Hippocampal formation (tissue), 2 donors: ENCODE measurements around the gene MCTP2.
"Not testable (repeated sequence)": the region's sequence is repeated elsewhere in the genome, so short reads cannot be mapped to it uniquely, and the experiment has no call there.

Experiments used
- DNase-seq, 2 donors: peaks; one replicate each; lab custom pipeline; 2025; lab: John Stamatoyannopoulos, UW

Gene MCTP2

DNA sequence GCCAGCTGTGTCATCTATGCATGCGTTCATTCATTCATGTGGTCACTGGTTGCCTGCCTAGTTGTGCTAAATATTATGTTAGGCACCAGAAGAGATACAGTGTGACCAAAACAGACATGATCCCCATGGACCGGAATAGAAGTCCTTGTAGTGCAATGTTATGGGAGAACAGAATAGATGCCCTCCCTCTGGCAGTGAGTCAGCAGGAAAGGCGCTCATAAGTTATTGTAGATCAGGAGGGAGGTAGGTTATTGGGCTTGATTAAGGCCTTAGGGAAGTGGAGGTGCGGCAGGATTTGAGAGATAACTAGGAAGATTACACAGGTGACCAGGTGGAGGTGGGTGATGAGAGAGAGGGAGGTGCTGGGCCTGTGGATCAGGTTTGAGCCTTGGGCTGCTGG lies 5.2 kb downstream of the MCTP2 start:
- DNase-seq, result no peak

DNA sequence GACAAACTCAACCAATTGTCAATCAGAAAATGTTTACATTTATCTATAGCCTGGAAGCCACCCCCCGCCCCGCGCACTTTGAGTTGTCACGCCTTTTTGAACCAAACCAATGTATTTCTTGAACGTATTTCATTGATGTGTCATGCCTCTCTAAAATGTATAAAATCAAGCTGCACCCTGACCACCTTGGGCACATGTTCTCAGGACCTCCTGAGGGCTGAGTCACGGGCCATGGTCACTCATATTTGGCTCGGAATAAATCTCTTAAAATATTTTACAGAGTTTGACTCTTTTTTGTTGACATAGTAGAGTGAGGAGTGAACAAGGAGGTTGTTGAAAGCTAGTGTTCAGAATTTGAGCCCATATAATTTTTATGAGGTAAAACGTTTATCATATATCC lies 6.5 kb downstream of the MCTP2 start:
- DNase-seq, result no peak

DNA sequence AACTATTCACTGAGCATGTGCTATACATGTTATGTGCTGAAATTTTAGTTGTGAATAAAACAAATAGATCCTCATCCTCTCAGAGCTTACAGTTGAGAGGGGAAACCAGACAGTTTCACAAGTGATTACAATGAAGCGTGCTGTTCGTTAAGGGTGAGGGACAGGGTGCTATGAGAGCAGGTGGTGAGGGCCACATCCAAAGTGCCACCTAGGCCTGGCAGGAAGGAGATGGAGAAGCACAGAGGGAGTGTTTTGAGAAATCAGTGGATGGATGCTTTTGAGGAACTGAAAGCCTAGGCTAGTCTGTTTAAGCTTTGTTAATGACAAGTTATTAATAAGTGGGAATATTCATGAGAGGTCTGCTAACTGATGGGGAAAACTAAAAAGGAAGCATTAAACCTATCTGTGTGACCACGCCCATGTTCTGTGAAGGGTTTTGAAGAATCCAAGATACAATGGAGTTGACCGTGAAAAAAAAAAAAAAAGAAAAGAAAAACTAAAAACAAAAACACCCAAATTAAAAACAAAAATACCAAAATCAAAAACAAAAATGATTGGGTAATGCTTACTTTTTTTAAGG lies 7.3 kb downstream of the MCTP2 start:
- no peak for DNase-seq

DNA sequence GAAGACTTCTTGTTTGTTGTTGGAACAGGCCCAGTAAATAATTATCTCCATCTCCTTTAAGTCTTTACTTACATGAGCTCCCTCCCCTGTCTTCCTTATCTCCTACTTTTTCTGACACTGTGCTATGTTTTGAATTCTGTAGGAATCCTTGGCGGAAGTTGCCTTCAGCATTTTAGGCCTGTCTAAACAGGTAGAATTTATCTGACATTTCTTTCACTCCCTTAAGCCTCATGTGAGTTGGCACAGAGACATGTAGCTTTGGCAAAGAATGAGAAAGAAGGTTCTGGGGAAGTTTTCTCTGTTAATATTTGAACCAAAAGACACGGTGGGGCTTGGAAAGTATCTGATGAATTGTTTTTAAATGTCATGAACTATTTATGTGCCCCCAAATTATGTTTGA lies 8.1 kb downstream of the MCTP2 start:
- DNase-seq, result no peak

DNA sequence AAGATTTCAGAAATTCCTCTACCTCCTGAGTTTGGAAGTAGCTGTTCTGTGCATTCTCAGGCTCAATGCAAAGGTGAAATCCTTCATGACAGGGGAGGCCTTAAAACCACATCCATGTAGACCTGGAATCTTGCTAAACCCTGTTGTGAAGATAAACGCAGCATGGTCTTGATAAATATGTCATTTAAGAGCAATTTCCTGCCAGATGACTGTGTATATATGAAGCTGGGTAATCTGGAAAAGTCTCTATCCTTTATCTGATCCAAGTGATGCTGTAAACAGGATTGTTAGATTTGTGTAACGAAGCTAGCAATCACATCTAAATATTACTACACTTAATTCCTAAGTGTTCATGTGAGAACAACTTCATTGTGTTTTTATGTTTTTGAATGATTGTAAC lies 9.1 kb downstream of the MCTP2 start:
- no peak for DNase-seq

DNA sequence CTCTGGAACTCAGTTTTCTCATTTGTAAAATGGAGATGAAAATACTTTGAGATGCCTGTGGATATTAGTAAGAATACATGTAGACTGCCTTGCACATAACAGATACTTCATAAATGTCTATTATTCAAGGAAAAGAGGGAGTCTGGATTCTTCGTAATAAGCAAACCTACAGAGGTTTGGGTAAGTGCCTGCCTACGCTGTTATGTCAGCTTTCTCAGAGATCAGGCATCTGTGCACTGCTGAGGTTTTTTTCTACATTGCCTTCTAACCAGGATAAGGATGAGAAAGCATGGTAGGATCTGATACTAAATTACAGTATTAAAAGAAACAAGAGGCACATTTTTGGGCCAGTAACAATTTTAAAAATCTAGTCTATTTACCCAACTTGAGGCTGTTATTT lies 10.9 kb downstream of the MCTP2 start:
- DNase-seq, result no peak

DNA sequence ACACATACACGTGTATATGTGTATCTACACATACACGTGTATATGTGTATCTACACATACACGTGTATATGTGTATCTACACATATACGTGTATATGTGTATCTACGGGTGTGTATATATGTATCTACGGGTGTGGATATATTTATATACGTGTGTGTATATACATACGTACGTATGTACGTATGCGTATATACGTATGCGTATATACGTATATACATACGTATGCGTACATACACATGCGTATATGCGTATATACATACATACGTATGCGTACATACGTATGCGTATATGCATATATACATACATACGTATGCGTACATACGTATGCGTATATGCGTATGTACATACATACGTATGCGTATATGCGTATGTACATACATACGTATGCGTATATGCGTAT lies 11.6 kb downstream of the MCTP2 start:
- DNase-seq, result not testable (repeated sequence)

DNA sequence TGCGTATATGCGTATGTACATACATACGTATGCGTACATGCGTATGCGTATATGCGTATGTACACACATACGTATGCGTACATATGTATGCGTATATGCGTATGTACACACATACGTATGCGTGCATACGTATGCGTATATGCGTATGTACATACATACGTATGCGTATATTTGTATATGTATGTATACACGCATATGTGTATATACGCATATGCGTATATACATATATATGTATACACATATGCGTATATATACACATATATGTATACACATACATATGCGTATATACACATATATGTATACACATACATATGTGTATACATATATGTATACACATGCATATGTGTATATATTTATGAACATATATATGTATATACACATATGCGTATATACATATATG lies 12.1 kb downstream of the MCTP2 start:
- no peak for DNase-seq

DNA sequence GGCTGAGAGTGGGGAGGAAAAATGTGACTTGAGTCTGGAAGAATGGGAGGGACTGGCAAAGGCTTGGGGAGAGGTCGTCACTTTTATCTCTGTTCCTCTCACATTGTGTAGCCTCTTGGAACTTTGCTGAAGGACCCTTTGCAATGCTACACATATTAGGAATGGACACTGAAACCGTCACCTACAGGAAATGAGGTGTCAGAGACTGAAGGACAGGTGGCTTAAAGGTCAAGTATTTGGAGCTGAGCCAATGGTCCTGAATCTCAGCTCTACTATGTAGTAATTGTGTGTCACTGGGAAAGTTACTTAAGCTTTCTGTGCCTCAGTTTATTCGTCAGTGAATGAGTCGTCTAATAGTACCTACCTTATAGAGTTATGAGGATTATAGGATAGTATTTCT lies 14.7 kb downstream of the MCTP2 start:
- no peak for DNase-seq

DNA sequence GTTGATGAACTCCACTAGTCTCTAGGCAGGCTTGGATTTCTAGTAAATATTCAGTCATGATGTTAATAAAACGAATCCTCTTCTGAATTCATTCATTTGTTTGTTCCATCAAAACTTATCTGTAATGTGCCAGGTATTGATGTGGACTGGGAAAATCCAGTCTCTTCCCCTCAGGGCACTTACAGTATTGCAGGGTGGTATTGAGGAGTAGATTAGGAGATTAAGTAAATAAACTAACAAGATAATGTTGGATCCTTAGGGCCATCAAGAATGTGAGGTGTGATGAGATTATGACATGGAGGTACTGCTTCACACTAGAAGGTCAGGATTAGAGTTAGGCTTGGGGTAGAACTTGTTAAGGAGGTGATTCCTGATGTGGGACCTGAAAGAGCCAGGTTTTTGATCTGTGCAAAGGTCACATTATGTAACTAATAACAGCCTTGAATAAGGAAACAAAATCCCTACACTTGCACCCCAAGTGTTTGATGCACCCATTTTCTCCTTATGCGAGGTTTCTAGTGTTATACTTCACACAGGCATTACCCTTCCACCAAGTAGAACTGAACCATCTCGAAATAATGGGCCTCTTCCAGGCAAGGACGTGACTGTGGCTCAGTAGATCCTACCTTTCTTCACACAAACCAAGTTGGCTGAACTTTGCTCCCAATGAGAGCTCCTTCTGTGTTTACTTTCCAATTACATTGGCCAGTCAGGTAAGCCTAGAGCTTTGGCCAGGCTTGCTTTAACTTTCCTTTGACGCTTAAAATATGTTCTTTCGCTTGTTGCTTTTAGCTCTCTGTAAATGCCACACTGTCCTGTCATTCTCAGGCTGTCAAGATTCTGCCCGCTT lies 16.7 kb downstream of the MCTP2 start:
- DNase-seq, result no peak

DNA sequence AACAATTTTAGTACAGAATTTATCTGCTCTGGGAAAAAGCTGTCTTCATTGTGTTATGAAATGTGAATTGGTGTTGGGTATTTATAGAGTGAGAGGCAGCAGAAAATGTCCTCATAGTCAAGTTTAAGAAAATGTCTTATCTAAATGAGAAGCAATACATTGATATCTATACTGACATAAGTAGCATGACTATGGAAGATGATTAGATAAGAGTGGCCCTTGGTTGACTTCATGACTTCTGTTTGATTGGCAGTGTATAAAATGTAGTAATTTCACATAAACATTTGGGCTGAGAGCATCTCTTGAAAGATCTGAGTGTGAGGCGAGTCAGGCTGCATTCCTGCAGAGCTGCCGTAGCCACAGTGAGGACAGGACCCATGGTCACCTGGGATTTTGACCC lies 19.4 kb downstream of the MCTP2 start:
- no peak for DNase-seq

DNA sequence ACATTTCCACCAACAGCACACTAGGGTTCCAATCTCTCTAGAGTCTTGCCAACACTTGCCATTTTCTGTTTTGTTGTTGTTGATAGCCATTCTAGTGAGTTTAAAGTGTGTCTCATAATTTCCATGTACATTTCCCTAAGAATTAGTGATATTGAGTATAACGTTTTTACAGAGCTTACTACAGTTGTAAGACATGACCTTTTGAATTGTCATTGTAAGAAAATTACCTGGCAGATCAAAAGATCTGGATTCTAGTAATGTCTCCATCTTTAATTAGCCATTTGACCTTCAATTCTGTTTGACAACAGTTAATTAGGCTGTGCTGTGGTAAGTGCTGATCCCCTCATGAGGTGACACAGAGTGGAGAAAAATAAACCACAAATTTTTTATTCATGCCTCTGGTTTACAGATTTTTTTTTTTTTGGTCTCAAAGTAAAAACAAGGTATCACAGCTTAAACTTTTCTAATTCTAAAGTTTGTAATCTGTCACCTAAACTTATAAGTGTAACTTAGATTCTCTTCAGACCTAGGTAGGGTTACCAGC lies 20.9 kb downstream of the MCTP2 start:
- no peak for DNase-seq

DNA sequence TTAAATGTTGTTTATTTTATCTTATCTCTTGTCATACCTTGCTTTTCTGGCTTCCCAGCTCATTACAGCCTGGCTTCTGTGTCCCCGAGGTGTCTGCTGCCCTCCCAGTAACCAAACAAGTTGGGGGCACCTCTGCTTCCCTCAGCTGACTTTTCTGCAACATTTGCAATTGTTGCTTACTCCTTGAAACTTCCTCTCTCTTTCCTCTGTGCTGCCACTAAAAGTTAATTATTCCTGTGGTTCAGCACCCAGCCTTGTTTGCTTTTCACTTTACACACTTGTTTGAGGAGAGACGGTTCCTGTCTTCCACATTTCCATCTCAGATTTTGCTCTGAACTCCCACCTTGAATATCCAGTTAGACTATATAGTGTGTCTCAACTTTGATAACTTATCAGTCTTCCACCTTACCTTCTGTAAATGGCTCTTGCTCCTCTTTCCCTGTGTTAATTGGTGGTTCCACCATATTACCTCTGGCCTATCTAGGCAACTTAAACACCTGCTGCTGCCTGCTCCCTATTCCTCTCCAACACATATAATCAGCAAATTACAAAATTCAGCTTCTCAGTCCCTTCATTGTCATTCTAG lies 21.6 kb downstream of the MCTP2 start:
- DNase-seq, result no peak

DNA sequence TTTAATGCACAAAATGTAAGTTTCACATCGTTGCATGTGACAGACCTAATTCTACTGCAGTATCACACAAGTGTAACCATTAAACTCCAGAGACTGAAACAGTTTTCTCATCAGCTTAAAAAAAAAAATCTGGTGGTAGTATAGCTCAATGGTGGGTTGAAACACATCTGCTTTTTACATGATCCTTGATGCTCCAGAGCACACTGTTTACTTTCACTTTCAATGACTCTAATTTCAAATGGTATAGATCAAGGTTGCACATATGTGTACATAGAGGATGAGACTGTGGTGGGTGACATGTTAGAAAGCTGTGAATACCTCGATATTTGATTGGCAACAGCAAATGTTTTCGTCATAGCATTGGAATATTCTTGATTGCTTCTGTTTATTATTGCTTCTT lies 22.4 kb downstream of the MCTP2 start:
- no peak for DNase-seq

DNA sequence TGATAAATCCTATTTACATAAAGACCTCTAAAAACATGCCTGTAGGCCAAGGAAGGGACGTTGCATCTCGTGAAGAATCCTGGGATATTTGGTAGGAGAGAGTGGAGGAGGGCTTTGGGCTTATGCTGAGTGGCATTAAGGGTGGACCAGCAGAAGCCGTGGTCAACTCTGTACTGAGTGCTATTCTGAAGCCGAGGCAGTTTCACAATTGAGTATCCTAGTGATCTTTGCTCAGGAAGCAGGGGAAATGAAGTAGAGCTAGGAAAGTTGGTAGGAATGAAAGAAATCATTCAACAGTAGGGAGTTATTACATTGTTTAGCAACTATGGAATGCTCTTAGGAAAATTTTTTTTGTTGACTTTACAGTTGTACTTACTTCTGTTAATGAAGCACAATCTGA lies 24.2 kb downstream of the MCTP2 start:
- DNase-seq, result no peak

DNA sequence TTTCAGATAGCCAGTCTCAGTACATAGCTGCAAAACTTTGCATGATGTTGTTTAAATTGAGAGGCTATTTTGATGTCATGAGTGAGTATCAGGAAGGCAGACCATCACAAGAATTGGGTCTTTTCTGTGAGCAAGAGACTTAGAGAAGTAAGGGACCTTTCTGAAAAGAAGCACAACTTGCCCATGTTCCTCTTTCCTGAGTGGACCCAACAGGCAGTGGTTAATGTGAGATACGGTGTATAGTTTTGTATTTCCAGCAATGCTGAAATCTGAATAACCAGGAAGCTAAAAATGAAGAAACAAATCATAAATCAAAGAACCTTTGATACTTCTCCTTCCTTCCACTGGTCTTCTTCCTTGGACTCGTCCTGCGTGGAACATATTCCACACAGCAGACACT lies 25.1 kb downstream of the MCTP2 start:
- DNase-seq, result no peak

DNA sequence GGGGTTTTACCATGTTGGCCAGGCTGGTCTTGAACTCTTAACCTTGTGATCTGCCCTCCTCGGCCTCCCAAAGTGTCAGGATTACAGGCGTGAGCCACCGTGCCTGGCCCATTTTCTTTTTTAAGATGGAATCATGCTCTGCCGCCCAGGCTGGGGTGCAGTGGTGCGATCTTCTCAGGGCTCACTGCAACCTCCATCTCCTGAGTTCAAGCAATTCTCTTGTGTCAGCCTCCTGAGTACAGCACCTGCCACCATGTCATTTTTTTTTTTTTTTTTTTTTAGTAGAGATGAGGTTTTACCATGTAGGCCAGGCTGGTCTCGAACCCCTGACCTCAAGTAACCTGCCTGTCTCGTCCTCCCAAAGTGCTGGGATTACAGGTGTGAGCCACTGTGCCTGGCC lies 26.4 kb downstream of the MCTP2 start:
- DNase-seq, result not testable (repeated sequence)

DNA sequence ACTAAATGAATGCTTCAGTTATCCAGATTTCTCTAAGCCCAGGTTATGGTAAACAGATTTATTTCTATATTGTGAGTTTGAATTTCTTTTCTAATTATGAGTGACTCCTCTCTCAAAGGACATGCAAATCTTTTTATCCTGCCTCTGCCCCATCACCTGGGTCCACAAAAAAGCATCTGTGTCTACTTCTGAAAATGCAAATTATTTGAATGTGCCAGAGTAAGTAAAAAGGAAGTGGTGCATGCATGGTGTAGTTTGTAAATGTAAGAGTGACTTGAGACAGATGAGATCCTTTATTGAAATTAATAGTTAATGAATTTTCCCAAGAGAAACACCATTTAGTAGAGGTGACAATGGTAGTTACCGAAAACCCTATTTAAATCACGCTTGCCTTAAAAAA lies 26.9 kb downstream of the MCTP2 start:
- no peak for DNase-seq

DNA sequence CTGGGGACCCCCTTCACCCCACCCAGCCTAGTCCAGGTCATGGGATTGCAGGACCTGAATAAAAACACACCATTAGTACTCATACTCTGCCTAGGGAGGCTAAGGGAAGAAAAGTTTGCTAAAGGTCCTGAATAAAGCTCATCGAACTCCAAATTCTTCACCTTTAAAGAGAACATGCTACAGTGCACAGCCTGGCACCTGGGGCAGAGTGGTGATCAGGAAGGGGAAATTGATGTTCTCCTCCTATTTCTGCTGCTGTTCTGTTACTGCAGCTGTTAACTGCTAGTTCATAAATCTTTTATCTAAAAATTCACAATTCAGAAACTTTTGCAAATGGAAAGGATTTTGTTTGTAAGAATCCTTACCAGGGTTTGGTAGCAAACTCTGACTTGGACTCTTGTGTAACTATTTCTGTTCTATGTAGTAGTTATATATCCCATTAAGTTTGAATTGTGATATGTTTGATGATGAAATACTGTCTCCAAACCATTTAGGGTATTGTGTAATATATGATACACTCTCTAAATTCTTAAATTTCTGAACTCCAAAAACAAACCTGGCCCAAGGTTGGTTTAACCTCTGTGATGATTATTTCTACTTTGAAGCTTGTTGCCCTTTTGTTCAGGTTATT lies 27.9 kb downstream of the MCTP2 start:
- no peak for DNase-seq

DNA sequence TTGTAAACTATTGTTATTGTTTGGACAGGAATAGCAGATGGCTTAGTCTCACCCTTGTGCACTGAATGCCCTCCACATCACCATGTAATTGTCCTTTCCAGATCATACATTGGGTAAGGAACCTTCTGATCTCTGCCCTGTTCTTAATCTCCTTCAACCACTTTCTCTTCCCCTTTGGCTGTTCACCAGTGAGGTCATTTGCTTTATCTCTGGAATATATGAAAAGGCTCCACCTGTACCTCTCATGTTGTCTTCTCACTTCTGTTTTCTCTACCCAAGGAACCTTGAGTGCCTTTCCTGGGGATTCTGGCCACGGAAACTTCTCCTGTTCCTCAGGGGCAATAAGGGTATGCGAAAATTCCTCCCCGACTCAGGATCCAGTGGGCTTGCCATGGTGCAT lies 28.5 kb downstream of the MCTP2 start:
- DNase-seq, result no peak

DNA sequence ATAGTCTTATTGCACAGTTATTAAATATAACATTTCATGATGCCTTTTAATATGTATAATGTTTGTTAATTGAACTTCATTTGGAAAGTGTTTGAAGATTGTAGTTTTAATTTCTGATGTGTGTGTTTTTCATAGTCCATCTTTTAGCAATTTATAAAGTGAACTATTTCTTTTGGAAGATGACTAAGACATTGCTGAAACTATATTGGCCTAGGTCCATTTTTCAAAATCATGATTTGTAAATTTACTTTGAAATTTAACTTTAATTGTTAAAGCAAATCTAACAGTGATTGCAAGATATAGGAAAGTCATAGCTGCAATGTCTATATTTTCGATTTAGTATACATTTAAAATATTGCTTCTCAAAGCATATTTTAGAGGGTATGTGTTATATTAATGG lies 30.8 kb downstream of the MCTP2 start:
- DNase-seq, result no peak

DNA sequence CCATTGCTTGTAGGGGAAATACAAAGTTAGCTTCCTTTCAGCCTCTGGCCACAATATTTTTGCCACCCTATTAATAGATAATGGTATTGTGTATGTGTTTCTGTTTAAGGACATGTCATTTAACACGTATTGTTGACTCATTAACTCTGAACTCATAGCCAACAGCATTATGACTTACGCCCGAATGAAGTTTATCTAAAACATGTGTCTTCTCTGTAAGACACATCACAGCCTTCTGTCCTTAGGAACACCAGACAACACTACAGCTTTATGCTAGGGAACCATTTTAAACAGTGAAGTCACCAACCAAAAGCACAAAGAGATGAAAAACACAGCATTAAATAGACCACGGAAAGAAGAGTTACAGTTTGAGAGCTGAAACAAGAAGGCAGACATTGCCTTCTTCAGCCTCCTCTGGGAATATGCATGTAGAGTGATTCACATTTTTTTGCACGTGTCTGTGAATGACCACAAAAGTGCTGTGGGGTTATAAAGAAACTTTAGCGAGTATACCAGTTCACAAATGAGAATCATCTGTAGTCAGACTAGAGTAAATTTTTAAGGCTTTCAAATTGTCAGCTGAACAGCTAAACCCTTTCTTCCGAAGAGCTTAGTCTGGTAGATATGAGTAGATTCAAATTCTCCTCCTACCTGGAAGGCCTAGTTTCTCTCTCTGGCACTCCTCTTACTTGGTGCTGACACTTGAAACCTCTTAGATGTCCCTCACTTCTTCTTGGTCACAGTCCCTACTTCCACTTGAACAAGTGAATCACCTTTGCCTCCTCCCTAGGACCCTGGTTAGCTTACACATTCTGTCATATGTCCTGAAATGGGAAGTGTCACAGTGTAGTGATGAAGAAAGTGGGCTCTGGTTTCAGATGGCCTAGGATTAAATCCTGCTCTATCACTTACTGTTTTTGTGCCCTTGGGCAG lies 32.2 kb downstream of the MCTP2 start:
- DNase-seq, result no peak
